Kidney (tissue), 14 donors: ENCODE results near the gene MACC1. TPM values are rescaled to one million over a fixed set of nuclear protein-coding genes. Genes with fewer than 3 reads are reported as not detected.

Source experiments
- DNase-seq, 5 donors: peaks; one replicate each; pipeline ENCODE4 v3.0.0-alpha.2; 2013 to 2020
- FAIRE-seq: peaks from 2 replicates; lab custom pipeline; 2012; peaks lifted over from hg19 to GRCh38; lab: Jason Lieb, UNC
- H3K27ac ChIP-seq, 2 donors: one replicate each; pipeline ENCODE4 v1.7.0; 2013; ENCODE audit warnings: low read depth in 2 of 2, low read length in 2 of 2, inconsistent platforms in 1 of 2
- H3K27me3 ChIP-seq: one replicate; pipeline ENCODE4 v1.7.1; 2013; ENCODE audit warnings: low read length, inconsistent platforms; ENCODE audit not compliant: control insufficient read depth, insufficient read depth
- H3K36me3 ChIP-seq, 3 donors: one replicate each; pipeline versions ENCODE4 v1.7.0 to v1.7.1; 2013; ENCODE audit warnings: low read length in 3 of 3, control low read depth in 1 of 3, inconsistent platforms in 1 of 3; ENCODE audit not compliant: insufficient read depth in 3 of 3, control insufficient read depth in 2 of 3
- H3K4me1 ChIP-seq, 3 donors: one replicate each; pipeline versions ENCODE4 v1.7.0 to v1.7.1; 2013; ENCODE audit warnings: low read length in 3 of 3, inconsistent platforms in 1 of 3, low read depth in 1 of 3; ENCODE audit not compliant: control insufficient read depth in 2 of 3, insufficient read depth in 2 of 3
- H3K4me3 ChIP-seq, 3 donors: one replicate each; pipeline versions ENCODE4 v1.7.0 to v1.8.1; 2013; ENCODE audit warnings: low read length in 3 of 3, control low read depth in 1 of 3, inconsistent platforms in 1 of 3
- H3K9ac ChIP-seq, 3 donors: one replicate each; pipeline versions ENCODE4 v1.7.0 to v1.7.1; 2013; ENCODE audit warnings: low read length in 3 of 3, control low read depth in 1 of 3, inconsistent platforms in 1 of 3
- H3K9me3 ChIP-seq, 3 donors: one replicate each; pipeline versions ENCODE4 v1.7.0 to v1.7.1; 2013; ENCODE audit warnings: low read length in 3 of 3, control low read depth in 1 of 3, inconsistent platforms in 1 of 3; ENCODE audit not compliant: control insufficient read depth in 2 of 3, insufficient read depth in 1 of 3
- CTCF ChIP-seq: IDR thresholded peaks from 3 replicates; pipeline ENCODE4 v1.5.1; 2012; ENCODE audit warnings: mild to moderate bottlenecking, moderate library complexity, borderline replicate concordance; ENCODE audit not compliant: insufficient read depth; ENCODE audit errors: extremely low read depth
- intact Hi-C: fragments of 100-400 bp; cut with DNase I; formaldehyde crosslinking; loops from one replicate; pipeline ENCODE4 v1.11.1; 2022
- polyA plus RNA-seq: library from polyadenylated mRNA; stranded (reverse); fragments of 350-450 nt; fragmentation: Illumina TruSeq; extraction: RNeasy Lipid Tissue Mini Kit (QIAGEN cat#74804); gene quantifications from one replicate; pipeline ENCODE4 v1.2.3, GENCODE V29; 2014; ENCODE audit warnings: low read depth, low replicate concordance; ENCODE audit not compliant: insufficient read depth
- total RNA-seq: library from RNA; stranded (reverse); fragmentation: NEBNext Ultra II Directional; extraction: Animal tissue kit (Norgen Biotek cat#: 25700); gene quantifications from one replicate; pipeline ENCODE4 v1.2.1, GENCODE V29; 2021
- donor health status: control.
- donor health status: control.
- donor health status: control.
- donor health status: control.
- donor health status: control.
- donor health status: DM: yes; HTN: yes; CAD: no.
- donor health status: Normal renal cell carcinoma (clear cell type).

Gene MACC1
- total and polyA plus RNA-seq, 2 donors from 2014 or later: 3.7 to 72.6 TPM

GRCh38 chr7:20229646-20230500 is 12.7 kb upstream of the MACC1 start:
- no peaks in the 10 kb centered on the region for H3K9me3 ChIP-seq
- no peak for FAIRE-seq

GRCh38 chr7:20229081-20229480 is 11.9 kb upstream of the MACC1 start:
- no peak overlapping the region for H3K27ac ChIP-seq
- no peaks in the 10 kb centered on the region for H3K4me1 ChIP-seq
- H3K27me3 ChIP-seq: no peaks in the 10 kb centered on the region
- H3K4me3 ChIP-seq: no peak overlapping the region
- H3K36me3 ChIP-seq: no peaks in the 10 kb centered on the region
- FAIRE-seq (no peak), DNase-seq (no peak)
- no peak for TF ChIP-seq CTCF
- H3K9me3 ChIP-seq: no peaks in the 10 kb centered on the region
- H3K9ac ChIP-seq: no peak overlapping the region
- intact Hi-C loops: no loop called here

More at GRCh38 chr7:20229646-20230500, 12.7 kb upstream of the MACC1 start:
- no peak for TF ChIP-seq CTCF
- no peak overlapping the region for H3K9ac ChIP-seq
- no peak overlapping the region for H3K4me3 ChIP-seq
- H3K27ac ChIP-seq: no peak overlapping the region
- peak in 2 of 5 donors; percentile 12 to 24 for DNase-seq
- intact Hi-C loops: no loop called here
- H3K36me3 ChIP-seq: no peaks in the 10 kb centered on the region
- H3K4me1 ChIP-seq: no peaks in the 10 kb centered on the region
- H3K27me3 ChIP-seq: no peaks in the 10 kb centered on the region

- DNase-seq (no peak), FAIRE-seq (no peak)
- Histone ChIP-seq H3K9ac (no peak overlapping the region), H3K4me1 (no peaks in the 10 kb centered on the region), H3K4me3 (no peak overlapping the region), H3K36me3 (no peaks in the 10 kb centered on the region), H3K27me3 (no peaks in the 10 kb centered on the region), H3K27ac (no peak overlapping the region), H3K9me3 (no peaks in the 10 kb centered on the region)
- no peak for TF ChIP-seq CTCF
- intact Hi-C loops: no loop called here
Measured at GRCh38 chr7:20228654-20229053, 11.5 kb upstream of the MACC1 start.
